Thoracic aorta (tissue), 2 donors: ENCODE data around the gene MAFF. TPM values are rescaled to one million over a fixed set of nuclear protein-coding genes. Genes with fewer than 3 reads are reported as not detected.

ENCODE experiments used
- ATAC-seq: fragments of 150-250 bp; one replicate; pipeline ENCODE4 v1.8.0; 2017; ENCODE audit warnings: low read depth; ENCODE audit not compliant: insufficient number of reproducible peaks, low FRiP score
- DNase-seq: peaks from one replicate; pipeline ENCODE4 v3.0.0-alpha.2; 2020; ENCODE audit warnings: low spot score
- H3K27ac ChIP-seq, 2 donors: fragments of 200-600 bp; sonication (generic); 1 replicate in 1 of 2; 2 replicates in 1 of 2; pipeline ENCODE4 v1.5.1; 2016; ENCODE audit warnings: mild to moderate bottlenecking in 2 of 2, moderate library complexity in 2 of 2
- H3K27me3 ChIP-seq: fragments of 200-600 bp; sonication (generic); replicated peaks from 2 replicates; pipeline ENCODE4 v1.6.0; 2016; ENCODE audit warnings: mild to moderate bottlenecking; ENCODE audit not compliant: insufficient read depth
- H3K36me3 ChIP-seq: fragments of 200-600 bp; sonication (generic); one replicate; pipeline ENCODE4 v1.5.1; 2016
- H3K4me1 ChIP-seq, 2 donors: fragments of 200-600 bp; sonication (generic); 1 replicate in 1 of 2; 2 replicates in 1 of 2; pipeline versions ENCODE4 v1.5.1 to v1.6.0; 2016; ENCODE audit warnings: low read depth in 2 of 2, mild to moderate bottlenecking in 1 of 2; ENCODE audit not compliant: control insufficient read depth in 1 of 2
- H3K4me3 ChIP-seq: fragments of 200-600 bp; sonication (generic); 2 replicates; pipeline ENCODE4 v1.5.1; 2016; ENCODE audit warnings: mild to moderate bottlenecking
- H3K9me3 ChIP-seq: fragments of 200-600 bp; sonication (generic); 2 replicates; pipeline ENCODE4 v1.5.1; 2016
- CTCF ChIP-seq: fragments of 200-600 bp; sonication (generic); IDR thresholded peaks from one replicate; pipeline ENCODE4 v1.5.1; 2019; ENCODE audit warnings: antibody characterized with exemption
- total RNA-seq, 2 donors: library from RNA; depleted of rRNA; stranded (reverse); fragments of >200 nt; gene quantifications; one replicate each; pipeline versions ENCODE4 v1.1.0 to v1.2.3, GENCODE V29; 2016

Gene MAFF
- total RNA-seq, 2 donors from 2014 or later, result 97.6 to 111 TPM

GRCh38 chr22:38246692-38247091 is 44.9 kb downstream of the MAFF start:
- DNase-seq (peak; percentile 23), ATAC-seq (peak; percentile 68)
- H3K27me3 ChIP-seq, result no peaks in the 10 kb centered on the region
- no peaks in the 10 kb centered on the region for H3K9me3 ChIP-seq
- H3K4me3 ChIP-seq, result no peak overlapping the region
- peak overlapping the region; percentile 79 to 83 for H3K27ac ChIP-seq
- peaks cover 19% of the 10 kb centered on the region for H3K36me3 ChIP-seq
- H3K4me1 ChIP-seq, result peaks cover 10 to 75% of the 10 kb centered on the region in 2 donors
- no peak for TF ChIP-seq CTCF

GRCh38 chr22:38247713-38248112 is 45.9 kb downstream of the MAFF start:
- ATAC-seq (no peak), DNase-seq (no peak)
- H3K36me3 ChIP-seq, result peaks cover 19% of the 10 kb centered on the region
- no peaks in the 10 kb centered on the region for H3K9me3 ChIP-seq
- no peaks in the 10 kb centered on the region for H3K27me3 ChIP-seq
- peak overlapping the region; percentile 79 to 83 for H3K27ac ChIP-seq
- no peak overlapping the region for H3K4me3 ChIP-seq
- peaks cover 10 to 71% of the 10 kb centered on the region in 2 donors for H3K4me1 ChIP-seq
- TF ChIP-seq CTCF, result no peak

GRCh38 chr22:38248280-38248679 is 46.5 kb downstream of the MAFF start:
- Histone ChIP-seq H3K9me3 (no peaks in the 10 kb centered on the region), H3K4me3 (no peak overlapping the region), H3K36me3 (peaks cover 19% of the 10 kb centered on the region), H3K4me1 (peaks cover 10 to 65% of the 10 kb centered on the region in 2 donors), H3K27ac (peak overlapping the region in 1 of 2 donors; percentile 83), H3K27me3 (no peaks in the 10 kb centered on the region)
- no peak for ATAC-seq
- no peak for DNase-seq
- no peak for TF ChIP-seq CTCF

- TF ChIP-seq CTCF, result no peak
- no peak overlapping the region for H3K4me3 ChIP-seq
- peaks cover 15 to 65% of the 10 kb centered on the region in 2 donors for H3K4me1 ChIP-seq
- H3K9me3 ChIP-seq, result no peaks in the 10 kb centered on the region
- no peak overlapping the region for H3K27ac ChIP-seq
- H3K27me3 ChIP-seq, result no peaks in the 10 kb centered on the region
- H3K36me3 ChIP-seq, result peaks cover 10% of the 10 kb centered on the region
- DNase-seq, result no peak
- no peak for ATAC-seq
Measured at GRCh38 chr22:38249301-38249700, 47.5 kb downstream of the MAFF start.

GRCh38 chr22:38249803-38250642 is 48.2 kb downstream of the MAFF start:
- Histone ChIP-seq H3K27me3 (no peaks in the 10 kb centered on the region), H3K36me3 (peaks cover 4% of the 10 kb centered on the region), H3K27ac (no peak overlapping the region), H3K4me3 (no peak overlapping the region), H3K4me1 (peaks cover 16 to 71% of the 10 kb centered on the region in 2 donors), H3K9me3 (no peaks in the 10 kb centered on the region)
- DNase-seq, result no peak
- no peak for ATAC-seq
- TF ChIP-seq CTCF, result no peak
